ENCODE measurements around the gene CDK17. TPM values are rescaled to one million over a fixed set of nuclear protein-coding genes. Genes with fewer than 3 reads are reported as not detected.

CDK17 gene
- total and polyA plus RNA-seq, 4 donors, result 13.7 to 130 (median 29.1) TPM

DNA sequence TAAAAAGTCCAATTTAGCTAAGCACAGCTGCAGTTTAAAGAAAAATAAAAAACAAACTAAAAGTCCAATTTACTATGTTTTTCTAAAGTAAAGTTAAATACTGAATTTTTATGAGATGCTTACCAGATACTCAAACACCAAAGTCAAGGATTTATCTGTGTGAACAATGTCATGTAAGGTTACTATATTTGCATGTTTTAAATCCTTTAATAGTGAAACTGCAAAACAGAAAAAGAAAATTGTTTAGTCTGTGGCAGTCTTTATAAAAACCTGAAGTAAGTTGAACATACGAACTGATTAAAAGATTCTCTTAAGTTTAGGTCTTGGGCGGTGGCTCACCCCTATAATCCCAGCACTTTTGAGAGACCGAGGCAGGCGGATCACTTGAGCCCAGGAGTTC, 102.7 kb downstream of the CDK17 start:
- no peaks in the 10 kb centered on the region for H3K9me3 ChIP-seq (ENCODE audit: control insufficient read depth in 4 of 4, insufficient read depth in 3 of 4, low read length in 3 of 4)
- H3K27me3 ChIP-seq (ENCODE audit: control insufficient read depth in 3 of 3, insufficient read depth in 3 of 3, low read length in 2 of 3), result no peaks in the 10 kb centered on the region
- H3K4me1 ChIP-seq (ENCODE audit: control insufficient read depth in 5 of 5, insufficient read depth in 5 of 5, low read length in 5 of 5), result no peaks in the 10 kb centered on the region
- no peak overlapping the region for H3K4me3 ChIP-seq
- H3K9ac ChIP-seq (ENCODE audit: insufficient read depth in 1 of 2, low read length in 2 of 2), result no peak overlapping the region
- no peak for TF ChIP-seq CTCF (IDR thresholded peaks at IDR 0.05; ENCODE audit: control extremely low read depth, extremely low read depth)
- H3K36me3 ChIP-seq (ENCODE audit: control insufficient read depth in 4 of 4, insufficient read depth in 4 of 4, low read length in 4 of 4), result peaks cover 0 to 14% (median 5%) of the 10 kb centered on the region in 4 donors
- no peak for ATAC-seq (ENCODE audit: insufficient read depth, low FRiP score)
- 98% methylated on average over 4 of the region's 4 CpGs for WGBS, 2 donors
- H3K27ac ChIP-seq (ENCODE audit: low read depth in 1 of 2, low read length in 1 of 2), result no peak overlapping the region
- DNase-seq, result no peak

DNA sequence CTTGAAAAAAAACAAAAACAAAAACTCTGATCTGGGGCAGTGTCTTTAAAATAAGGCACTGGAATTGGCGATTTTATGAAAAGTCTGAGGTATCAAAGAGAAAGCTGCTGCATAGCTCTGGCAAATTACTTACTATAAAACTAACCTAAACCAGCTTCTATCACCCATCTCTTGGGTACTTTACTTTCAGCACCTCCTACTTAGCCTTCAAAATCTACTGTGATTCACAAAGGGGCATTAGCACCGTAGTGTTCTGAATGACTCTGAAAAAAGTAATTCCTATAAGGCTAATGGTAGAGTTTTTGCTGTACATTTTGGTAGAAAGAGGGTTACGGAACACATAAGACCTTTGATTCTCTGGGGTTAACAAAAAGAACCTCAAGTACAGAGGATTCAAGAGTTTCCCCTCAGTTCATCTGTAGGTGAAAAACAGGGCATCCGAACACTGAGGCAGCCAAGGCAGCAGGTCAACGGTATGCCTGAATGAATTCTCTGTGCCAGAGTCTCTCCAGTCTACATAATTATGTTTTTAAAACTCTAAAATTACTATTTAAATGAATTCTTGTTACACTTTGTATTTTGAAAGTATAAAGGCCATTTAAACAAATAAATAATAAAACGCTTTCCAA, 104.6 kb downstream of the CDK17 start:
- Histone ChIP-seq H3K27ac (ENCODE audit: low read depth in 1 of 2, low read length in 1 of 2) (no peak overlapping the region), H3K36me3 (ENCODE audit: control insufficient read depth in 4 of 4, insufficient read depth in 4 of 4, low read length in 4 of 4) (peaks cover 1 to 18% (median 6%) of the 10 kb centered on the region in 4 donors), H3K4me3 (no peak overlapping the region), H3K27me3 (ENCODE audit: control insufficient read depth in 3 of 3, insufficient read depth in 3 of 3, low read length in 2 of 3) (no peaks in the 10 kb centered on the region), H3K9ac (ENCODE audit: insufficient read depth in 1 of 2, low read length in 2 of 2) (no peak overlapping the region), H3K4me1 (ENCODE audit: control insufficient read depth in 5 of 5, insufficient read depth in 5 of 5, low read length in 5 of 5) (no peaks in the 10 kb centered on the region), H3K9me3 (ENCODE audit: control insufficient read depth in 4 of 4, insufficient read depth in 3 of 4, low read length in 3 of 4) (no peaks in the 10 kb centered on the region)
- TF ChIP-seq CTCF (IDR thresholded peaks at IDR 0.05; ENCODE audit: control extremely low read depth, extremely low read depth), result no peak
- WGBS, 2 donors, result 92 to 94% methylated on average over 6 of the region's 6 CpGs
- ATAC-seq (ENCODE audit: insufficient read depth, low FRiP score) (no peak), DNase-seq (no peak)

DNA sequence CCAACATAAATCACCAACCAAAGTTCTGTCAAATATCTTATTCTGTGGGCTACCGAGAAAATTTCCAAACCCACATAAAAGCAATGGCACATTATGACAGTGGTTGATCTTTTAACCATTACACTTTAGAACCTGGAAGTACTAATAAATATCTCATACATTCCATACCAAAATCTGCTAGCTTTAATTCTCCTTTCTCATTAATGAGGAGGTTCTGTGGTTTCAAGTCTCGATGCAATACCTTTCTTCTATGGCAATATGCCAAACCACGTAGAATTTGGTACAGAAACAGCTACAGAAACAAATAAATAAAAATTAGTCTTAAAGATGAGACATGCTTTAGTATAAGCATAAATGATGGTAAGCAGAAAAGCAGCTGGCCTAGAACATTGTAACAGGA, 105.4 kb downstream of the CDK17 start:
- H3K4me1 ChIP-seq (ENCODE audit: control insufficient read depth in 5 of 5, insufficient read depth in 5 of 5, low read length in 5 of 5), result no peaks in the 10 kb centered on the region
- no peak for TF ChIP-seq CTCF (IDR thresholded peaks at IDR 0.05; ENCODE audit: control extremely low read depth, extremely low read depth)
- DNase-seq (no peak), ATAC-seq (ENCODE audit: insufficient read depth, low FRiP score) (no peak)
- H3K27ac ChIP-seq (ENCODE audit: low read depth in 1 of 2, low read length in 1 of 2), result no peak overlapping the region
- WGBS, 2 donors, result 45 to 55% methylated on average over 3 of the region's 3 CpGs
- H3K9ac ChIP-seq (ENCODE audit: insufficient read depth in 1 of 2, low read length in 2 of 2), result no peak overlapping the region
- no peak overlapping the region for H3K4me3 ChIP-seq
- no peaks in the 10 kb centered on the region for H3K9me3 ChIP-seq (ENCODE audit: control insufficient read depth in 4 of 4, insufficient read depth in 3 of 4, low read length in 3 of 4)
- H3K27me3 ChIP-seq (ENCODE audit: control insufficient read depth in 3 of 3, insufficient read depth in 3 of 3, low read length in 2 of 3), result no peaks in the 10 kb centered on the region
- peaks cover 3 to 18% (median 7%) of the 10 kb centered on the region in 4 donors for H3K36me3 ChIP-seq (ENCODE audit: control insufficient read depth in 4 of 4, insufficient read depth in 4 of 4, low read length in 4 of 4)

DNA sequence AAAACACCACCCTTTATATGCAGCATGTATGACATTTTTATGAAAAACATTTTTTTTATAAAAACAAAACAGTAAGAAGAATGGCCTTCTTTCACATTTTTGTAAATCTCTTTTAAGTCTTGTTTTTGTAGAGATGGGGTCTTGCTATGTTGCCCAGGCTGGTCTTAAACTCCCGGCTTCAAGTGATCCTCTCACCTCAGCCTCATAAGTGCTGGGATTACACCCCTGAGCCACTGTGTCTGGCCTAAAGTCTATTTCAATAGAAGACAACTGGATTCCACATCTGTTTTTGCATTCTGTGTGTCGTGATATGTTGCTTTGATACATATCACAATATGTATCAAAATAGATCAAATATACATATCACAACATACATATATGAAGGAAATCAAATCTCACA, 107.1 kb downstream of the CDK17 start:
- Histone ChIP-seq H3K9ac (ENCODE audit: insufficient read depth in 1 of 2, low read length in 2 of 2) (no peak overlapping the region), H3K27me3 (ENCODE audit: control insufficient read depth in 3 of 3, insufficient read depth in 3 of 3, low read length in 2 of 3) (no peaks in the 10 kb centered on the region), H3K27ac (ENCODE audit: low read depth in 1 of 2, low read length in 1 of 2) (no peak overlapping the region), H3K9me3 (ENCODE audit: control insufficient read depth in 4 of 4, insufficient read depth in 3 of 4, low read length in 3 of 4) (no peaks in the 10 kb centered on the region), H3K4me1 (ENCODE audit: control insufficient read depth in 5 of 5, insufficient read depth in 5 of 5, low read length in 5 of 5) (no peaks in the 10 kb centered on the region), H3K36me3 (ENCODE audit: control insufficient read depth in 4 of 4, insufficient read depth in 4 of 4, low read length in 4 of 4) (peaks cover 4 to 18% (median 10%) of the 10 kb centered on the region in 4 donors), H3K4me3 (no peak overlapping the region)
- 98 to 99% methylated on average over 2 of the region's 2 CpGs for WGBS, 2 donors
- ATAC-seq (ENCODE audit: insufficient read depth, low FRiP score), result no peak
- TF ChIP-seq CTCF (IDR thresholded peaks at IDR 0.05; ENCODE audit: control extremely low read depth, extremely low read depth), result no peak
- DNase-seq, result no peak

Measured in lung (tissue), 12 donors.